ENCODE measurements around the gene DACT1. TPM values are rescaled to one million over a fixed set of nuclear protein-coding genes. Genes with fewer than 3 reads are reported as not detected.

Gene DACT1
- polyA plus RNA-seq, 3 donors, result 0.62 to 7.4 (median 5.3) TPM

DNA sequence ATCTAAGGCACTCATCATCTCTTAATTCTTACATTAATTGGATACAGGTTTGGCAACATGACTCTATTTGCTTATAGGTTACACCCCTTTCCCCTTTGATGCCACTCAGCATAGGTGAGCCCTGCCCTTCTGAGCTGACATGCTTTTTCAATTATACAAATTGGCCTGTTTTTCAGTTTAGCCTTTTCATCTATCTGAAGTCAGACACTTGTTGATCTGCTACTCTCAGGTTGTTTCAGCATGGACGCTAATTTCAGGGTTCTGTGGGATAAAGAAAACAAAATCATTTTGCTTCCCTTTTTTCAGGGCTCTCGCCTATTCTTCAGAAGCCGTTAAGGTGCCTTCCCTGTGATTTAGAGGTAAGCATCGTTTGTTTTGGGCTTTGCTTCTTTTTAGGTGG, 55.3 kb downstream of the DACT1 start:
- H3K27ac ChIP-seq (ENCODE audit: low read depth, low read length), result no peak overlapping the region
- WGBS, 3 donors, result 40 to 86% (median 72%) methylated on average over 4 of the region's 4 CpGs

DNA sequence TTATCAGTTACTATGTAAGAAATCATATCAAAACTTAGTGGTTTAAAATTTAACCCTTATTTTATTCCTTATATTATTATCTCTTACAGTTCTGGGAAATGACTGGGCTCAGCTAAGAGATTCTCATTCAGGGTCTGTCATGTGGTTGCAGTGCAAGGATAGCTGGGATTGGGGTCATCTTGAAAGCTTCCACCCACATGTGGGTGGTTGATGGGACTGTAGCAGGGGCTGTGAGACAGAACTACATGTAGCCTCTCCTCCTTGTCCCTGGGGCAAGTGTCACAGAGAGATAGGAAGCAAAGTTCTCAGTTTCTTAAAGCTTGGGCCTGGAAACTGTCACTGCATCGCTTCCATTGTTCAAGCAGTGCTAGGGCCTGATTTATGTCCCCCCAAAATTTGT, 57.8 kb downstream of the DACT1 start:
- H3K27ac ChIP-seq (ENCODE audit: low read depth, low read length), result no peak overlapping the region
- 89 to 97% (median 94%) methylated on average over 1 of the region's 1 CpG for WGBS, 3 donors

DNA sequence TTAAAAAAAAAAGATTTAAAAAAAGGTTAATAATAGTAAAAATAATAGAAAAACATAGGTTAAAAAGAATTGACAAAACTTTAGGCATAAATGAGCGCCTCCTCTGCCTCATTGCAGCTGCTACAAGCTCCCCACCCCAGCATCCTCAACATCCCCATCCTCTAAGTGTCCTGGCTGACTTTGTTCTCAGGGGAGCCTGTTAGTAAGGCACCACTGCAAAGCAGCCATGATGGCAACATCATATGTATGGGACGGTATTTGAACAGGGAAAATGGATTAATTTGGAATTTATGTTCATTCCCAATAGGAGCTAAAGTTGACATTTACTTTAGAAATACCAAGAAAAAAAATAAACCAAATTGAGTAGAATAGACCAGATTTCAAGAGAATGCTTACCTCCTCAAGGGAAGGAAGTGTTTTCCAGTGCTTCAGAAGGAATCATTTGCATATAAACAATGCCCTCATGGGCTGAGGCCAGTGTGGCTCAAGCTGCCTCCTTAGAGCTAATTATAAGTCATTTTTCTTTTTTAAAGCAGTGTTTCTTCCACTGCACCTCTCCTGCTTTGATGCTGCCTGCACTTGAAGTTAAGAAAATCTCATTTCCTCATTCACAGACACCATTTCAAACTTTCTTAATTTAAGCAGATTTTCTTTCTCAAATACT, 59.6 kb downstream of the DACT1 start:
- no peak overlapping the region for H3K27ac ChIP-seq (ENCODE audit: low read depth, low read length)
- WGBS, 3 donors, result 80 to 92% (median 91%) methylated on average over 2 of the region's 2 CpGs

Other genes starting within 250 kb of the DACT1 start
- not detected for gene TOMM20L, start 242.0 kb upstream of the DACT1 start, polyA plus RNA-seq
- 10 to 100 TPM; 39.0 to 61.4 (median 54.9) TPM for gene TIMM9, start 210.4 kb upstream of the DACT1 start, polyA plus RNA-seq
- gene KIAA0586, start 210.2 kb upstream of the DACT1 start, polyA plus RNA-seq, result 1 to 10 TPM; 2.0 to 4.9 (median 2.6) TPM

Data from adipose tissue (tissue), 3 donors.